HG03354 (cell line): ENCODE results near the gene ASXL2.
"Not testable (repeated sequence)": the region's sequence is repeated elsewhere in the genome, so short reads cannot be mapped to it uniquely, and the experiment has no call there.

ENCODE experiments used
- ATAC-seq: cut with Tn5 transposase; IDR thresholded peaks from one replicate; pipeline ENCODE4 v1.9.1; 2021; ENCODE audit warnings: mild to moderate bottlenecking; ENCODE audit not compliant: unreplicated experiment, poor library complexity, severe bottlenecking

ASXL2 gene

DNA sequence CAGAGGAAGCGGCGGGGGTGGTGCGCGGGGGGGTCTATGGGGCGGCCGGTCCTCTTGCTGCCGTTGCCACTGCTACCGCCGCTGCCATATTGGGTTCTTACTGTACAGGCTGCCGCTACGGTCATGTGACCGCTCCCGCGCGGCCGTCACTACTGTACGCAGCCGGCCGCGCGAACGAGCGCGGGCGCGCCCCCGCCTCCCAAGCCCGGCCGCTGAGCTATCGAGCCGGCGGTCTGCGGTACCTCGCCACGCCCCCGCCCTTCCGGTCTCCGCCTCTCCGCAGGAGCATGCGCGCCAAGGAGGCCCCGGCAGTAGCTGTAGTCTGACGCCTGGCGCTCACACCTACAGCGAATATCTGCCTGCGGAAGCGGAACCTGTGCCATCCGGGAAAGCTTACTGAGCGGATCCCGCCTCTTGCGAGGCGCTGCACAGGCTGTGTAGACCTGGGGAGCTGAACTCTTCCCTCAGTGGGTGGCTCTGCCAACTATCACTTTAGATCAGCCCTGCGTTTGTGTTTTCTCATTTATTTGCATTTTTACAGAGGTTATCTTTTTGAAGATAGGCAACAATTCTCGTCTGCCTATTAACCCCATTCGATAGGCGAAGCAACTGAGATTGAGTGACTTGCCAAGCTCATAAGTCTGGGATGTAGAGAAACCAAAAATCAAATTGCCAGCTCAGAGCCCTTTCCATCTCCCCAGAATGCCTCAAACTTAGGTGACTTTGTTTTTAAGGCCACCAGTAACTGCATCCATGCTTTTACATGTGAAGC lies at the start of gene ASXL2:
Gene ASXL2 (minus strand): TSS at position 127 of the 772 bp plus-strand sequence. CDS start 265 bp downstream, outside the sequence.
- ATAC-seq, result peak; percentile 89

DNA sequence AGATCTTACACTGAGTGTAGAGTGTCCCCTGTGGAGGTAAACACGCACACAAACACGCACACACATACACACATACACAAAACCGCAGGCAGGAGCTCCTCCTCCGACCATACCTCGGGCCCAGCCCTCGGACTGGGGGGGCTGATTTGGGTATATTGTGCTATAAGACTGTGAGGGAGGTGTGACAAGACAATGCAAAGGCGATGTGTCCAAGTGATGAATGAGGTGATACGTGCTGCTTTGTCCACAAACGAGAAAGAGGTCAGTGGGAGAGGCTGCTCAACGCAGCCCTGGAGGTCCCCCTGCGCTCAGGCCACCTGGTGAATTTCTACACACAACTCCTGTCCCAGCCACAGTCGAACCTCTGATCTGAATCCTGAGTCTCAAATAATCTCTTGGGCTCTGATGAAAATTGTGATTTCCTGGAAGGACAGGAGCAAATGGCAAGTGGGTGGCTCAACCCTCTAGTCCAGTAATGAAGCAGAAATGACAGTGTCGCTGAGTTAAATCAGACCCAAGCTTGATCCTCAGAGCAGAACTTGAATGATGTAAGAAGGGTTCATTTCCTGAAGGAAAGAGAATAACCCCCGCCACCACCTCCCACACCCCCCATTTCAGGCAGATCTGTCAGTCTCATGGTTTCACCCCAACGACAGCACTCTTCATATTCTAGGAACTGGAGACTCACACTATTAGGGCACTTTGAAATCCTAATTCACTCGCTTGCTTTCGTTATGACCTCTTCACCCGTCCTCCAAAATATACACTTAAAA lies 48.9 kb upstream of the ASXL2 start:
- no peak for ATAC-seq

DNA sequence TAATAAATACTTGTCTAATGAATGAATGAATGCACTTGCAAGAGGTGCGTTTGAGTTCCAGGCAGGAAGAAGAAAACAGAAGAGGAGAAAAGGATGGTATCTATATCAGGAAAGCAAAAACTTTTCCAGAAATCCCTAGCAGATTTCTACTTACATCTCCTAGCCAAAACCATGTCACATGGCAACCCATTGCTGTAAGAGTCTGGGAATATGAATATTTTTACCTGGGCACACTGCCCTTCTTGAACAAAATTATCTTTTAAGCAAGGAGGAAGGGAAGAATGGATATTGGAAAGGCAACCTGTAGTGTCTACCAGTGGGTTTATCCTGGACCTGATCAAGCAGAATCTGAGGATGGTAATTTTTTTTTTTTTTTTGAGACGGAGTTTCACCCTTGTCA lies 44.2 kb upstream of the ASXL2 start:
- no peak for ATAC-seq

DNA sequence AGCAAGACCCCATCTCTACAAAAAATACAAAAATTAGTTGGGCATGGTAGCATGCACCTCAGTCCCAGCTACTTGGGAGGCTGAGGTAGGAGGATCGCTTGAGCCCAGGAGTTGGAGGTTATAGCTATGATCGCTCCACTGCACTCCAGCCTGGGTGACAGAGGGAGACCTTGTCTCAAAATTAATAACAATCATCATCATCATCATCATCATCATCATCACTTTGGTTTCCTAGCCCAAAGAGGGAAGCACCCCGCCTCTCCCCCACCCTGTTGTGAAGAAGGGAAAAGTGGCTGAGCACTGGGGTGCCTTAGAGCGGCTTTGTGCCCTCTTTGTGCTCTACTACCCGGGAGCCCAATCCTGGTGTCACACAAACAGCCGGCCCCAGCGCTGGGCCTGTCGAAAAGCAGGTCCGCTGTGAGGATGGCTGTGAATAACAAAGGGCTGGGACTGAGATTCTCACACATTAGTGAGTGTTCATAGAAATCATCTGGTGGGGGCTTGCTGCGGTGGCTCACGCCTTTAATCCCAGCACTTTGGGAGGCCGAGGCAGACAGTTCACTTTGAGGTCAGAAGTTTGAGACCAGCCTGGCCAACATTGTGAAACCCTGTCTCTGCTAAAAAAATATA lies 42.6 kb upstream of the ASXL2 start:
- no peak for ATAC-seq

DNA sequence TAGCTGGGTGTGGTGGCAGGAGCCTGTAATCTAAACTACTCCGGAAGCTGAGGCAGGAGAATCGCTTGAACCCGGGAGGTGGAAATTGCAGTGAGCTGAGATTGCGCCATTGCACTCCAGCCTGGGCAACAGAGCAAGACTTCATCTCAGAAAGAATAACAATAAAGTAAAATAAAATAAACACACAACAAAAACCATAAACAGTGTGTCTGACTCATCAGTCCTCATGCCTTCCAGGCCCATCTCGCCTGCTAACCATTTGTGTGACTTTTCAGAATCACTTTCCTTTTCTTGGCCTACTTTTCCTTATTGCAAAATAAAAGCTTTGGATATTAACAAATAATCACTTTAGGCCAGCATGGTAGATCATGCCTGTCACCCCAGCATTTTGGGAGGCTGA lies 42.0 kb upstream of the ASXL2 start:
- ATAC-seq, result no peak

- no peak for ATAC-seq
Observed at GRCh38 chr2:25917832-25918231, 39.5 kb upstream of the ASXL2 start.

DNA sequence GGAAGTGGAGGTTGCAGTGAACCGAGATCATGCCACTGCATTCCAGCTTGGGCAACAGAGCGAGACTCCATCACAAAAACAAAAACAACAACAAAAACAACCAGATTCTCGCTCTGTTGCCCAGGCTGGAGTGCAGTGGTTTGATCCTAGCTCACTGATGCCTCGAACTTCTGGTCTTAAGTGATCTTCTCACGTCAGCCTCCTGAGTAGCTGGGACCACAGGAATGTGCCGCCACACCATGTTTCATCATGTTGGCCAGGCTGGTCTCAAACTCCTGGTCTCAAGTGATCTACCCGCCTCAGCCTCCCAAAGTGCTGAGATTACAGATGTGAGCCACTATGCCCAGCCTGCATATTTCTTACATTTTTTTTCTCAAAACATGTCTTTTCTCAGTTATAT lies 39.1 kb upstream of the ASXL2 start:
- not testable (repeated sequence) for ATAC-seq

DNA sequence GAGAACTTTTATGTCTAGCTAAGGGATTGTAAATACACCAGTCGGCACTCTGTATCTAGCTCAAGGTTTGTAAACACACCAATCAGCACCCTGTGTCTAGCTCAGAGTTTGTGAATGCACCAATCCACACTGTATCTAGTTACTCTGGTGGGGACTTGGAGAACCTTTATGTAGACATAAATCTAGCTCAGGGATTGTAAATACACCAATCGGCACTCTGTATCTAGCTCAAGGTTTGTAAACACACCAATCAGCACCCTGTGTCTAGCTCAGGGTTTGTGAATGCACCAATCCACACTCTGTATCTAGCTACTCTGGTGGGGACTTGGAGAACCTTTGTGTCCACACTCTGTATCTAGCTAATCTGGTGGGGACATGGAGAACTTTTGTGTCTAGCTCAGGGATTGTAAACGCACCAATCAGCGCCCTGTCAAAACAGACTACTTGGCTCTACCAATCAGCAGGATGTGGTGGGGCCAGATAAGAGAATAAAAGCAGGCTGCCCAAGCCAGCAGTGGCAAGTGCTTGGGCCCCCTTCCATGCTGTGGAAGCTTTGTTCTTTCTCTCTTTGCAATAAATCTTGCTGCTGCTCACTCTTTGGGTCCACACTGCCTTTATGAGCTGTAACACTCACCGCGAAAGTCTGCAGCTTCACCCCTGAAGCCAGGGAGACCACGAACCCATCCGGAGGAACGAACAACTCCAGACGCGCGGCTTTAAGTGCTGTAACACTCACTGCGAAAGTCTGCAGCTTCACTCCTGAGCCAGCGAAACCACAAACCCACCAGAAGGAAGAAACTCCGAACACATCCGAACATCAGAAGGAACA lies 37.9 kb upstream of the ASXL2 start:
- ATAC-seq, result not testable (repeated sequence)

DNA sequence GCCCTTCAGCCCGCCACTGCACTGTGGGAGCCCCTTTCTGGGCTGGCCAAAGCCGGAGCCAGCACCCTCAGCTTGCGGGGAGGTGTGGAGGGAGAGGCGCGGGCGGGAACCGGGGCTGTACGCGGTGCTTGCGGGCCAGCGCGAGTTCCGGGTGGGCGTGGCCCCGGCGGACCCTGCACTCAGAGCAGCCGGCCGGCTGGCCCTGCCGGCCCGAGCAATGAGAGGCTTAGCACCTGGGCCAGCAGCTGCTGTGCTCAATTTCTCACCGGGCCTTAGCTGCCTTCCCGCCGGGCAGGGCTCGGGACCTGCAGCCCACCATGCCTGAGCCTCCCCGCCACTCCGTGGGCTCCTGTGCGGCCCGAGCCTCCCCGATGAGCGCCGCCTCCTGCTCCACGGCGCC lies 37.1 kb upstream of the ASXL2 start:
- ATAC-seq, result not testable (repeated sequence)

GRCh38 chr2:25913696-25913973 lies 35.3 kb upstream of the ASXL2 start:
- ATAC-seq, result not testable (repeated sequence)

GRCh38 chr2:25912851-25913695 lies 34.8 kb upstream of the ASXL2 start:
- ATAC-seq, result no peak

DNA sequence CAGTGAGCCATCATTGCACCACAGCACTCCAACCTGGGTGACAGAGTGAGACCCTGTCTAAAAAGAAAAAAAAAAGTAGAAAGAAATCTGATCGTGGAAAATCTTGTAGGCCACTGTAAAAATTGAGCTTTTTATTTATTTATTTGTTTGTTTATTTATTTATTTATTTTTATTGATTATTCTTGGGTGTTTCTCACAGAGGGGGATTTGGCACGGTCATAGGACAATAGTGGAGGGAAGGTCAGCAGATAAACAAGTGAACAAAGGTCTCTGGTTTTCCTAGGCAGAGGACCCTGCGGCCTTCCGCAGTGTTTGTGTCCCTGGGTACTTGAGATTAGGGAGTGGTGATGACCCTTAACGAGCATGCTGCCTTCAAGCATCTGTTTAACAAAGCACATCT lies 31.3 kb upstream of the ASXL2 start:
- ATAC-seq, result not testable (repeated sequence)

- ATAC-seq, result no peak
Observed at GRCh38 chr2:25905126-25905525, 26.8 kb upstream of the ASXL2 start.

DNA sequence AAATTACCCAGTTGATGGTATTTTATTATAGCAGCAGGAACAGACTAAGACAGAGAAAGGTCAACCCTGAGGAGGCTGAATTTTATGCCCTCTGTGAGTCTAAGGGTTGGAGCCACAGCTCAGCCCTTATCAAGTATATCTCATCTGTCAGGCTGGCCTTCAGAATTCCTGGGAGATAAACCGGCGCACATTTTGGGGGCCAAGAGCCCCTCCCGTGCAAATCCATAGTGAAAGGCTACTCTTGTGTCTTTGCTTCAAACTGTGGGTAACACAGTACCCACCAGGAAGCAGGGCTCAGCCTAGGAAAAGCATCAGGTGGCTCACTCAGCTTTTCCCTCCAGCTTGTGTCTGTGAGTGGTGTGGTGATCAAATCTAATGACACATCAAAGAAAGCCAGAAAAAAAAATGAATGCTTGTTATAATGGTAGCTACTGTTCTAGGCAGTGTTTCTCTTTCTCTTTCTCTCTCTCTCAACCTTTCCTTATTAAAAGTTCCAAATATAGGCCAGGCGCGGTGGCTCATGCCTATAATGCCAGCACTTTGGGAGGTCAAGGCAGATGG lies 25.0 kb upstream of the ASXL2 start:
- ATAC-seq, result no peak

DNA sequence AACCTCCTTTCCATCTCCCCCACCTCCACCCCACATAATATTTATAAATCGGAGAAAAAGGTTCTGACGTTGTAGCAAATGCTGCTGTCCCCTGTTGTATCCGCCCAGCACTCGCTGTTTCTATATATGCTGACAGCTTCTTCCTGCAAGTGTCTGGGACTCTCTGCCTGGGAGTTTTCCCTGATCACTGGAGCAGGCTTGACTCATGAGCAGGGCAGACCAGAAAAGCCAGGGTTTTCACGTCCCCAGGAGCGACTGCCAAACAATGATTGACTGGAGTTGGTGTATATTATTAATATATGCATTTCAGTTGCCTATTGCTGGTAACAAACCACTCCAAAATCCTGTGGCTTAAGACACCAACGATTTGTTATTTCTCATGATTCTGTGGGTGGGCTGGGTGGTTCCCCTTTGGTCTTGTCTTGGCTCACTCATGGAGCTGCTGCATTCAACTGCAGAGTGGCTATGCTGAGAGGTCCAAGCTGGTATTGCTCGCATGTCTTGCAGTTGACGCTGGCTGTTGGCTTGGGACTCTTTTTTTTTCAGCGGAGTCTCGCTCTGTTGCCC lies 21.2 kb upstream of the ASXL2 start:
- ATAC-seq, result no peak

GRCh38 chr2:25897506-25897905 lies 19.2 kb upstream of the ASXL2 start:
- ATAC-seq, result no peak

- ATAC-seq, result not testable (repeated sequence)
Observed at GRCh38 chr2:25896308-25896707, 18.0 kb upstream of the ASXL2 start.

DNA sequence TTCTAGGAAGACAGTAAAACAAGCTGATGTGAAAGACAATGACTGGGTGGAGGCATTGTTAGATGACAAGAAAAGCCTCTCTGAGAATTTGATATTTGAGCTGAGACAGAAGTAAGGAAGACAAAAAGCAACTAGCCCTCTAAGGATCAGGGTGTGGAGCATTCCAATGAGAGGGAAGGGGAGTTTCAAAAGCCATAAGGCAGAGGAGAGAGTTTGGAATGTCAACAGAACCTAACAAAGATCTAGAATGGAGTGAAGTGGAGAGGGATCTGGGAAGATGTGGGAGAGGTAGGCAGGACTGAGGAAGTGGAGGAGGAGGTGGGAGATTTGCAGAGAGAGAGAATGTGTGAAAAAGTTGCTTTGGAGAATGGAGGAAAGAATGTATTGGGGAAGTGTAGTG lies 17.3 kb upstream of the ASXL2 start:
- ATAC-seq, result no peak

GRCh38 chr2:25895018-25895417 lies 16.7 kb upstream of the ASXL2 start:
- no peak for ATAC-seq
